NCI-H510A treated with DMSO at 0.1 percent for 48 hours (cell line): Measurements from ENCODE around the gene KAT6B.

ENCODE experiments used
- DNase-seq: peaks from one replicate; lab custom pipeline; 2025; lab: John Stamatoyannopoulos, UW

The KAT6B gene

GRCh38 chr10:74988054-74988775 is 161.8 kb downstream of the KAT6B start:
- DNase-seq = no peak

- DNase-seq = peak; percentile 86
Observed at GRCh38 chr10:74988832-74989561, 162.6 kb downstream of the KAT6B start.

- peak; percentile 31 for DNase-seq
Observed at GRCh38 chr10:74991435-74991834, 165.0 kb downstream of the KAT6B start.

GRCh38 chr10:74992068-74992467 is 165.7 kb downstream of the KAT6B start:
- DNase-seq = no peak

GRCh38 chr10:74993649-74994048 is 167.2 kb downstream of the KAT6B start:
- DNase-seq = no peak

GRCh38 chr10:74994854-74995253 is 168.5 kb downstream of the KAT6B start:
- DNase-seq = peak; percentile 84

- no peak for DNase-seq
Observed at GRCh38 chr10:74995806-74996205, 169.4 kb downstream of the KAT6B start.

- DNase-seq = no peak
Observed at GRCh38 chr10:74997163-74997562, 170.8 kb downstream of the KAT6B start.

- DNase-seq = no peak
Observed at GRCh38 chr10:75000748-75001321, 174.4 kb downstream of the KAT6B start.

GRCh38 chr10:75001715-75002350 is 175.4 kb downstream of the KAT6B start:
- DNase-seq = no peak

- DNase-seq = no peak
Observed at GRCh38 chr10:75002351-75002725, 175.9 kb downstream of the KAT6B start.

GRCh38 chr10:75002967-75003594 is 176.7 kb downstream of the KAT6B start:
- no peak for DNase-seq

- no peak for DNase-seq
Observed at GRCh38 chr10:75003891-75004290, 177.5 kb downstream of the KAT6B start.

- DNase-seq = no peak
Observed at GRCh38 chr10:75007646-75008045, 181.2 kb downstream of the KAT6B start.

- DNase-seq = no peak
Observed at GRCh38 chr10:75008952-75009351, 182.6 kb downstream of the KAT6B start.

GRCh38 chr10:75009426-75009825 is 183.0 kb downstream of the KAT6B start:
- DNase-seq = no peak

- DNase-seq = no peak
Observed at GRCh38 chr10:75010373-75010772, 184.0 kb downstream of the KAT6B start.

- DNase-seq = no peak
Observed at GRCh38 chr10:75011221-75011620, 184.8 kb downstream of the KAT6B start.

GRCh38 chr10:75012471-75012870 is 186.1 kb downstream of the KAT6B start:
- no peak for DNase-seq

GRCh38 chr10:75013007-75013406 is 186.6 kb downstream of the KAT6B start:
- no peak for DNase-seq

- no peak for DNase-seq
Observed at GRCh38 chr10:75013522-75013921, 187.1 kb downstream of the KAT6B start.

GRCh38 chr10:75014516-75015230 is 188.3 kb downstream of the KAT6B start:
- no peak for DNase-seq
